HEK293 (cell line): Measurements from ENCODE around the gene MCRIP1.

ENCODE experiments used
- GLI2 ChIP-seq: fragments of 450-650 bp; formaldehyde crosslinking; IDR thresholded peaks from 2 replicates; pipeline ENCODE4; 2017; ENCODE audit warnings: missing biosample characterization, missing genetic modification characterization, low read depth, borderline replicate concordance
- KLF8 ChIP-seq: fragments of 450-650 bp; formaldehyde crosslinking; IDR thresholded peaks from 2 replicates; pipeline ENCODE4 v1.5.1; 2016; ENCODE audit warnings: missing biosample characterization, missing genetic modification characterization
- TCF7L2 ChIP-seq: IDR thresholded peaks from 2 replicates; pipeline ENCODE4 v1.6.1; 2011; ENCODE audit warnings: low read depth, mild to moderate bottlenecking, inconsistent platforms, low read length, moderate library complexity, borderline replicate concordance
- WT1 ChIP-seq: fragments of 450-650 bp; formaldehyde crosslinking; IDR thresholded peaks from 2 replicates; pipeline ENCODE4 v1.5.1; 2016; ENCODE audit warnings: missing biosample characterization, missing genetic modification characterization
- ZBTB48 ChIP-seq: fragments of 450-650 bp; formaldehyde crosslinking; IDR thresholded peaks from 2 replicates; pipeline ENCODE4 v1.5.1; 2016; ENCODE audit warnings: missing biosample characterization, missing genetic modification characterization
- ZNF10 ChIP-seq: fragments of 450-650 bp; formaldehyde crosslinking; IDR thresholded peaks from 2 replicates; pipeline ENCODE4 v1.5.1; 2017; ENCODE audit warnings: missing biosample characterization, missing genetic modification characterization
- ZNF114 ChIP-seq: fragments of 450-650 bp; formaldehyde crosslinking; IDR thresholded peaks from 2 replicates; pipeline ENCODE4 v1.5.0; 2017; ENCODE audit warnings: missing biosample characterization, missing genetic modification characterization
- ZNF121 ChIP-seq: fragments of 450-650 bp; formaldehyde crosslinking; IDR thresholded peaks from 2 replicates; pipeline ENCODE4 v1.5.1; 2016; ENCODE audit warnings: missing biosample characterization, missing genetic modification characterization
- ZNF138 ChIP-seq: fragments of 450-650 bp; formaldehyde crosslinking; IDR thresholded peaks from 2 replicates; pipeline ENCODE4 v1.5.1; 2016; ENCODE audit warnings: missing biosample characterization, missing genetic modification characterization, borderline replicate concordance
- ZNF140 ChIP-seq: fragments of 450-650 bp; formaldehyde crosslinking; IDR thresholded peaks from 2 replicates; pipeline ENCODE4 v1.5.1; 2016; ENCODE audit warnings: missing biosample characterization, missing genetic modification characterization
- ZNF146 ChIP-seq: fragments of 450-650 bp; formaldehyde crosslinking; IDR thresholded peaks from 2 replicates; pipeline ENCODE4 v1.5.1; 2016; ENCODE audit warnings: missing biosample characterization, missing genetic modification characterization
- ZNF184 ChIP-seq: fragments of 450-650 bp; IDR thresholded peaks from 2 replicates; pipeline ENCODE4 v1.5.1; 2018; ENCODE audit warnings: missing biosample characterization, mild to moderate bottlenecking, missing genetic modification characterization
- ZNF202 ChIP-seq: fragments of 450-650 bp; formaldehyde crosslinking; IDR thresholded peaks from 2 replicates; pipeline ENCODE4 v1.5.1; 2016; ENCODE audit warnings: missing biosample characterization, missing genetic modification characterization, borderline replicate concordance
- ZNF211 ChIP-seq: fragments of 450-650 bp; formaldehyde crosslinking; IDR thresholded peaks from 2 replicates; pipeline ENCODE4 v1.5.1; 2016; ENCODE audit warnings: low read depth, missing biosample characterization, missing genetic modification characterization
- ZNF223 ChIP-seq: fragments of 450-650 bp; formaldehyde crosslinking; IDR thresholded peaks from 2 replicates; pipeline ENCODE4 v1.5.1; 2016; ENCODE audit warnings: missing biosample characterization, missing genetic modification characterization
- ZNF292 ChIP-seq: fragments of 450-650 bp; formaldehyde crosslinking; IDR thresholded peaks from 2 replicates; pipeline ENCODE4 v1.5.1; 2016; ENCODE audit warnings: low read depth, missing biosample characterization, missing genetic modification characterization, borderline replicate concordance
- ZNF48 ChIP-seq: fragments of 450-650 bp; formaldehyde crosslinking; IDR thresholded peaks from 2 replicates; pipeline ENCODE4 v1.5.1; 2016; ENCODE audit warnings: missing biosample characterization, missing genetic modification characterization
- ZNF510 ChIP-seq: fragments of 450-650 bp; formaldehyde crosslinking; IDR thresholded peaks from 2 replicates; pipeline ENCODE4 v1.5.1; 2018; ENCODE audit warnings: mild to moderate bottlenecking, missing genetic modification characterization, missing biosample characterization; ENCODE audit not compliant: insufficient replicate concordance
- ZNF548 ChIP-seq: fragments of 450-650 bp; formaldehyde crosslinking; IDR thresholded peaks from 2 replicates; pipeline ENCODE4 v1.5.1; 2016; ENCODE audit warnings: missing biosample characterization, missing genetic modification characterization
- ZNF555 ChIP-seq: fragments of 450-650 bp; formaldehyde crosslinking; conservative IDR thresholded peaks from 2 replicates; pipeline ENCODE4 v1.5.1; 2017; ENCODE audit warnings: missing biosample characterization, mild to moderate bottlenecking, missing genetic modification characterization, inconsistent platforms
- ZNF560 ChIP-seq: fragments of 450-650 bp; formaldehyde crosslinking; IDR thresholded peaks from 2 replicates; pipeline ENCODE4 v1.5.1; 2017; ENCODE audit warnings: missing biosample characterization, missing genetic modification characterization, borderline replicate concordance
- ZNF571 ChIP-seq: fragments of 450-650 bp; formaldehyde crosslinking; IDR thresholded peaks from 2 replicates; pipeline ENCODE4 v1.5.0; 2017; ENCODE audit warnings: missing biosample characterization, missing genetic modification characterization
- ZNF610 ChIP-seq: fragments of 450-650 bp; formaldehyde crosslinking; IDR thresholded peaks from 2 replicates; pipeline ENCODE4 v1.5.1; 2016; ENCODE audit warnings: missing biosample characterization, missing genetic modification characterization, borderline replicate concordance
- ZNF621 ChIP-seq: fragments of 450-650 bp; formaldehyde crosslinking; IDR thresholded peaks from 2 replicates; pipeline ENCODE4 v1.5.1; 2017; ENCODE audit warnings: missing biosample characterization, missing genetic modification characterization
- ZNF777 ChIP-seq: fragments of 450-650 bp; formaldehyde crosslinking; IDR thresholded peaks from 2 replicates; pipeline ENCODE4 v1.5.1; 2017; ENCODE audit warnings: missing biosample characterization, missing genetic modification characterization, borderline replicate concordance
- ZNF791 ChIP-seq: fragments of 450-650 bp; formaldehyde crosslinking; IDR thresholded peaks from 2 replicates; pipeline ENCODE4 v1.5.1; 2016; ENCODE audit warnings: missing biosample characterization, missing genetic modification characterization
- ZNF792 ChIP-seq: fragments of 450-650 bp; formaldehyde crosslinking; IDR thresholded peaks from 2 replicates; pipeline ENCODE4 v1.5.1; 2016; ENCODE audit warnings: missing biosample characterization, missing genetic modification characterization
- ZSCAN30 ChIP-seq: fragments of 450-650 bp; IDR thresholded peaks from 2 replicates; pipeline ENCODE4 v1.5.1; 2018; ENCODE audit warnings: missing biosample characterization, mild to moderate bottlenecking, missing genetic modification characterization, moderate library complexity
- TF ChIP-seq, protein P1 (sequence below): fragments of 450-650 bp; formaldehyde crosslinking; IDR thresholded peaks from 2 replicates; pipeline ENCODE4 v1.5.1; 2017; ENCODE audit warnings: missing biosample characterization, missing genetic modification characterization
- TF ChIP-seq, protein P2 (sequence below): fragments of 450-650 bp; IDR thresholded peaks from 2 replicates; pipeline ENCODE4 v1.5.1; 2018; ENCODE audit warnings: missing biosample characterization, mild to moderate bottlenecking, missing genetic modification characterization
- TF ChIP-seq, protein P3 (sequence below): fragments of 450-650 bp; formaldehyde crosslinking; IDR thresholded peaks from 2 replicates; pipeline ENCODE4 v1.5.1; 2016; ENCODE audit warnings: missing biosample characterization, missing genetic modification characterization
- TF ChIP-seq, protein P4 (sequence below): fragments of 450-650 bp; formaldehyde crosslinking; IDR thresholded peaks from 2 replicates; pipeline ENCODE4 v1.5.1; 2016; ENCODE audit warnings: missing biosample characterization, missing genetic modification characterization
- TF ChIP-seq, protein P5 (sequence below): fragments of 450-650 bp; formaldehyde crosslinking; IDR thresholded peaks from 2 replicates; pipeline ENCODE4 v1.5.1; 2016; ENCODE audit warnings: missing biosample characterization, missing genetic modification characterization, borderline replicate concordance

Gene MCRIP1

DNA sequence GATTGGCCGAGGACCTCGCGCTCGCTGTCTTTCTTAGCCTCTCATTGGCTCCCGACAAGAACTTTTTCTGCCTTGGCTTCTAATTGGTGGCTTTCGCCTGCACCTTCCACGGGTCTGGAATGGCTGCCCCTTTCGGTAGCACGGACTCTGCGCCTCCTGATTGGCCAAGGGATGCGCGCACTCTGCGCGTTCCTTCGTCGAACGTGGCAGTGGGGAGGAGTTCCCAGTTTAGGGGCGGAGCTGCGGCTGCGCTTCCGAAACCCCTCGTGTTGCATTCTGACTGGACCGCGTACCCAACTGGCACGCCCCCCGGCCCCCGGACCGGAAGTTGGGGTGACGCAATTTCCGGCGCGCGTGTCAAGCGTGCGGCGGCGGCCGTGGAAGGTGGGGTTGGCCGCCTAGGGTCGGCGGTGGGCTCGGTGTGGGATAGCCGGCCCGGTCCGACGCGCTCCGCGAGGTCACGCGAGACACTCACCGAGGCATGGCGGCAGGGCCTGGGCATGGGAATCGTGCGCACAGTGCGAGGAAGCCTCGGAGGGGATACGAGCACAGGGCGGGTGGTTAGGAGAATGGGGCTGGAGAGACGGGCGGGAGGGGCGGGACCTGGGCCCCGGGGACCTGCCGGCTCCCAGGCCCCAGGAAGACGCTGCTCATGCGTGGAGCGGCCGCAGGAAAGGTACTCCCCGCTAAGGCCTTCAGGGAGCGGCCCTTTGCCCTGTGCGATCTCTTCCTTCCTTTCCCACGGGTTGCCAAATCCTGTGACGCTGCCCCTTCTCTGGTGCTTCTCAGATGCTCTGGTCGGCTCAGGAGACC is 27.9 kb upstream of the MCRIP1 start (continued):
- TF ChIP-seq ZNF146 (tag by site-specific recombination) = no peak
- TF ChIP-seq, protein P1, sequence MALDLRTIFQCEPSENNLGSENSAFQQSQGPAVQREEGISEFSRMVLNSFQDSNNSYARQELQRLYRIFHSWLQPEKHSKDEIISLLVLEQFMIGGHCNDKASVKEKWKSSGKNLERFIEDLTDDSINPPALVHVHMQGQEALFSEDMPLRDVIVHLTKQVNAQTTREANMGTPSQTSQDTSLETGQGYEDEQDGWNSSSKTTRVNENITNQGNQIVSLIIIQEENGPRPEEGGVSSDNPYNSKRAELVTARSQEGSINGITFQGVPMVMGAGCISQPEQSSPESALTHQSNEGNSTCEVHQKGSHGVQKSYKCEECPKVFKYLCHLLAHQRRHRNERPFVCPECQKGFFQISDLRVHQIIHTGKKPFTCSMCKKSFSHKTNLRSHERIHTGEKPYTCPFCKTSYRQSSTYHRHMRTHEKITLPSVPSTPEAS (tag by site-specific recombination) = no peak
- no peak for TF ChIP-seq ZNF140
- peak; percentile 10; the same call in 1 of the 2 replicates for TF ChIP-seq ZSCAN30 (tag by site-specific recombination)
- no peak for TF ChIP-seq ZNF560 (tag by site-specific recombination)
- no peak for TF ChIP-seq ZNF610 (tag by site-specific recombination)
- TF ChIP-seq, protein P2, sequence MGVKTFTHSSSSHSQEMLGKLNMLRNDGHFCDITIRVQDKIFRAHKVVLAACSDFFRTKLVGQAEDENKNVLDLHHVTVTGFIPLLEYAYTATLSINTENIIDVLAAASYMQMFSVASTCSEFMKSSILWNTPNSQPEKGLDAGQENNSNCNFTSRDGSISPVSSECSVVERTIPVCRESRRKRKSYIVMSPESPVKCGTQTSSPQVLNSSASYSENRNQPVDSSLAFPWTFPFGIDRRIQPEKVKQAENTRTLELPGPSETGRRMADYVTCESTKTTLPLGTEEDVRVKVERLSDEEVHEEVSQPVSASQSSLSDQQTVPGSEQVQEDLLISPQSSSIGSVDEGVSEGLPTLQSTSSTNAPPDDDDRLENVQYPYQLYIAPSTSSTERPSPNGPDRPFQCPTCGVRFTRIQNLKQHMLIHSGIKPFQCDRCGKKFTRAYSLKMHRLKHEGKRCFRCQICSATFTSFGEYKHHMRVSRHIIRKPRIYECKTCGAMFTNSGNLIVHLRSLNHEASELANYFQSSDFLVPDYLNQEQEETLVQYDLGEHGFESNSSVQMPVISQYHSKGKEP (tag by site-specific recombination) = no peak
- TF ChIP-seq GLI2 (tag by site-specific recombination) = no peak
- TF ChIP-seq ZNF184 (tag by site-specific recombination) = no peak
- no peak for TF ChIP-seq ZNF548
- no peak for TF ChIP-seq ZNF202
- TF ChIP-seq ZNF138 (tag by site-specific recombination) = no peak
- no peak for TF ChIP-seq ZNF48
- TF ChIP-seq ZNF10 (tag by site-specific recombination) = no peak
- no peak for TF ChIP-seq TCF7L2
- TF ChIP-seq, protein P3, sequence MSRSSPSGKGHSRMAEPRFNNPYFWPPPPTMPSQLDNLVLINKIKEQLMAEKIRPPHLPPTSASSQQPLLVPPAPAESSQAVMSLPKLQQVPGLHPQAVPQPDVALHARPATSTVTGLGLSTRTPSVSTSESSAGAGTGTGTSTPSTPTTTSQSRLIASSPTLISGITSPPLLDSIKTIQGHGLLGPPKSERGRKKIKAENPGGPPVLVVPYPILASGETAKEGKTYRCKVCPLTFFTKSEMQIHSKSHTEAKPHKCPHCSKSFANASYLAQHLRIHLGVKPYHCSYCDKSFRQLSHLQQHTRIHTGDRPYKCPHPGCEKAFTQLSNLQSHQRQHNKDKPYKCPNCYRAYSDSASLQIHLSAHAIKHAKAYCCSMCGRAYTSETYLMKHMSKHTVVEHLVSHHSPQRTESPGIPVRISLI (tag by site-specific recombination) = no peak
- no peak for TF ChIP-seq ZNF791 (tag by site-specific recombination)
- TF ChIP-seq WT1 (tag by site-specific recombination) = 0 out of 2 replicates have a peak, but pooled peaks have one; percentile 13
- TF ChIP-seq ZNF223 (tag by site-specific recombination) = peak; percentile 85
- no peak for TF ChIP-seq ZNF510 (tag by site-specific recombination)
- TF ChIP-seq KLF8 (tag by site-specific recombination) = peak; percentile 73; the same call in 1 of the 2 replicates
- peak; percentile 52; the same call in 1 of the 2 replicates for TF ChIP-seq ZBTB48 (tag by site-specific recombination)
- no peak for TF ChIP-seq ZNF555 (tag by site-specific recombination)
- TF ChIP-seq ZNF621 (tag by site-specific recombination) = no peak
- TF ChIP-seq ZNF211 (tag by site-specific recombination) = no peak
- TF ChIP-seq ZNF114 (tag by site-specific recombination) = no peak
- TF ChIP-seq, protein P4, sequence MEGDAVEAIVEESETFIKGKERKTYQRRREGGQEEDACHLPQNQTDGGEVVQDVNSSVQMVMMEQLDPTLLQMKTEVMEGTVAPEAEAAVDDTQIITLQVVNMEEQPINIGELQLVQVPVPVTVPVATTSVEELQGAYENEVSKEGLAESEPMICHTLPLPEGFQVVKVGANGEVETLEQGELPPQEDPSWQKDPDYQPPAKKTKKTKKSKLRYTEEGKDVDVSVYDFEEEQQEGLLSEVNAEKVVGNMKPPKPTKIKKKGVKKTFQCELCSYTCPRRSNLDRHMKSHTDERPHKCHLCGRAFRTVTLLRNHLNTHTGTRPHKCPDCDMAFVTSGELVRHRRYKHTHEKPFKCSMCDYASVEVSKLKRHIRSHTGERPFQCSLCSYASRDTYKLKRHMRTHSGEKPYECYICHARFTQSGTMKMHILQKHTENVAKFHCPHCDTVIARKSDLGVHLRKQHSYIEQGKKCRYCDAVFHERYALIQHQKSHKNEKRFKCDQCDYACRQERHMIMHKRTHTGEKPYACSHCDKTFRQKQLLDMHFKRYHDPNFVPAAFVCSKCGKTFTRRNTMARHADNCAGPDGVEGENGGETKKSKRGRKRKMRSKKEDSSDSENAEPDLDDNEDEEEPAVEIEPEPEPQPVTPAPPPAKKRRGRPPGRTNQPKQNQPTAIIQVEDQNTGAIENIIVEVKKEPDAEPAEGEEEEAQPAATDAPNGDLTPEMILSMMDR (tag by site-specific recombination) = no peak
- no peak for TF ChIP-seq ZNF777
- no peak for TF ChIP-seq ZNF292 (tag by site-specific recombination)
- no peak for TF ChIP-seq ZNF792 (tag by site-specific recombination)
- TF ChIP-seq ZNF571 = no peak
- TF ChIP-seq ZNF121 = no peak
- TF ChIP-seq, protein P5, sequence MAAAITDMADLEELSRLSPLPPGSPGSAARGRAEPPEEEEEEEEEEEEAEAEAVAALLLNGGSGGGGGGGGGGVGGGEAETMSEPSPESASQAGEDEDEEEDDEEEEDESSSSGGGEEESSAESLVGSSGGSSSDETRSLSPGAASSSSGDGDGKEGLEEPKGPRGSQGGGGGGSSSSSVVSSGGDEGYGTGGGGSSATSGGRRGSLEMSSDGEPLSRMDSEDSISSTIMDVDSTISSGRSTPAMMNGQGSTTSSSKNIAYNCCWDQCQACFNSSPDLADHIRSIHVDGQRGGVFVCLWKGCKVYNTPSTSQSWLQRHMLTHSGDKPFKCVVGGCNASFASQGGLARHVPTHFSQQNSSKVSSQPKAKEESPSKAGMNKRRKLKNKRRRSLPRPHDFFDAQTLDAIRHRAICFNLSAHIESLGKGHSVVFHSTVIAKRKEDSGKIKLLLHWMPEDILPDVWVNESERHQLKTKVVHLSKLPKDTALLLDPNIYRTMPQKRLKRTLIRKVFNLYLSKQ (tag by site-specific recombination) = no peak
